Endothelial cell (in vitro differentiated cells): ENCODE results near the gene DHRS7B. TPM values are rescaled to one million over a fixed set of nuclear protein-coding genes. Genes with fewer than 3 reads are reported as not detected.

ENCODE experiments used
- DNase-seq: peaks from one replicate; pipeline ENCODE4 v3.0.0; 2021; ENCODE audit warnings: low spot score
- H3K27ac Mint-ChIP-seq: one replicate; pipeline ENCODE4 v1.8.0; 2021; ENCODE audit warnings: mixed read lengths, inconsistent platforms; ENCODE audit not compliant: unreplicated experiment
- H3K27me3 Mint-ChIP-seq: one replicate; pipeline ENCODE4 v1.8.0; 2021; ENCODE audit warnings: mild to moderate bottlenecking, moderate library complexity, mixed read lengths, inconsistent platforms; ENCODE audit not compliant: unreplicated experiment
- H3K36me3 Mint-ChIP-seq: one replicate; pipeline ENCODE4 v1.8.0; 2021; ENCODE audit warnings: mild to moderate bottlenecking, low read depth, mixed read lengths, inconsistent platforms; ENCODE audit not compliant: unreplicated experiment
- H3K4me1 Mint-ChIP-seq: one replicate; pipeline ENCODE4 v1.8.0; 2021; ENCODE audit warnings: mild to moderate bottlenecking, mixed read lengths, inconsistent platforms; ENCODE audit not compliant: unreplicated experiment
- H3K4me3 Mint-ChIP-seq: one replicate; pipeline ENCODE4 v1.8.0; 2021; ENCODE audit warnings: mild to moderate bottlenecking, mixed read lengths, inconsistent platforms; ENCODE audit not compliant: unreplicated experiment
- H3K9me3 Mint-ChIP-seq: one replicate; pipeline ENCODE4 v1.8.0; 2021; ENCODE audit warnings: mixed read lengths, inconsistent platforms; ENCODE audit not compliant: unreplicated experiment
- CTCF ChIP-seq: fragments of 200-600 bp; sonication (generic); IDR thresholded peaks from one replicate; pipeline ENCODE4 v1.5.0; 2021; ENCODE audit warnings: antibody characterized with exemption; ENCODE audit not compliant: unreplicated experiment
- total RNA-seq: library from RNA; stranded (reverse); fragmentation: NEBNext Ultra II Directional; extraction: Animal tissue kit (Norgen Biotek cat#: 25700); gene quantifications from one replicate; pipeline ENCODE4 v1.2.1, GENCODE V29; 2021; ENCODE audit not compliant: unreplicated experiment

The DHRS7B gene
- total RNA-seq, 1 donor from 2014 or later = 31.0 TPM

GRCh38 chr17:21201874-21202273 is 75.1 kb downstream of the DHRS7B start:
- H3K27ac Mint-ChIP-seq = no peak overlapping the region
- no peaks in the 10 kb centered on the region for H3K9me3 Mint-ChIP-seq
- H3K4me3 Mint-ChIP-seq = no peak overlapping the region
- DNase-seq = no peak
- peaks cover 28% of the 10 kb centered on the region for H3K36me3 Mint-ChIP-seq
- H3K4me1 Mint-ChIP-seq = peaks cover 39% of the 10 kb centered on the region
- H3K27me3 Mint-ChIP-seq = peaks cover 12% of the 10 kb centered on the region
- no peak for TF ChIP-seq CTCF

GRCh38 chr17:21202512-21202911 is 75.7 kb downstream of the DHRS7B start:
- H3K9me3 Mint-ChIP-seq = no peaks in the 10 kb centered on the region
- no peak for DNase-seq
- no peak for TF ChIP-seq CTCF
- no peak overlapping the region for H3K4me3 Mint-ChIP-seq
- peaks cover 12% of the 10 kb centered on the region for H3K27me3 Mint-ChIP-seq
- H3K27ac Mint-ChIP-seq = no peak overlapping the region
- peaks cover 39% of the 10 kb centered on the region for H3K4me1 Mint-ChIP-seq
- H3K36me3 Mint-ChIP-seq = peaks cover 23% of the 10 kb centered on the region

GRCh38 chr17:21204935-21205334 is 78.2 kb downstream of the DHRS7B start:
- Mint-ChIP-seq H3K4me3 (no peak overlapping the region), H3K4me1 (peaks cover 32% of the 10 kb centered on the region), H3K27me3 (peaks cover 7% of the 10 kb centered on the region), H3K27ac (no peak overlapping the region), H3K36me3 (peaks cover 16% of the 10 kb centered on the region), H3K9me3 (no peaks in the 10 kb centered on the region)
- DNase-seq = no peak
- no peak for TF ChIP-seq CTCF

- Mint-ChIP-seq H3K36me3 (peaks cover 26% of the 10 kb centered on the region), H3K4me3 (peak overlapping the region; percentile 51), H3K27me3 (peaks cover 6% of the 10 kb centered on the region), H3K9me3 (no peaks in the 10 kb centered on the region), H3K27ac (no peak overlapping the region), H3K4me1 (peaks cover 44% of the 10 kb centered on the region)
- no peak for DNase-seq
- no peak for TF ChIP-seq CTCF
Observed at GRCh38 chr17:21208352-21208751, 81.6 kb downstream of the DHRS7B start.

- TF ChIP-seq CTCF = no peak
- Mint-ChIP-seq H3K27ac (no peak overlapping the region), H3K9me3 (no peaks in the 10 kb centered on the region), H3K4me1 (peaks cover 41% of the 10 kb centered on the region), H3K36me3 (peaks cover 27% of the 10 kb centered on the region), H3K4me3 (peak overlapping the region; percentile 27), H3K27me3 (peaks cover 6% of the 10 kb centered on the region)
- no peak for DNase-seq
Observed at GRCh38 chr17:21209511-21210175, 82.9 kb downstream of the DHRS7B start.
